Measurements from ENCODE around the gene BMERB1. TPM values are rescaled to one million over a fixed set of nuclear protein-coding genes. Genes with fewer than 3 reads are reported as not detected.

Gene BMERB1
- total and polyA plus RNA-seq, 9 of the 15 experiments (the other 6 are each of a cell fraction or from before 2014, with no cell fraction given), result 0.29 to 2.9 (median 0.94) TPM

DNA sequence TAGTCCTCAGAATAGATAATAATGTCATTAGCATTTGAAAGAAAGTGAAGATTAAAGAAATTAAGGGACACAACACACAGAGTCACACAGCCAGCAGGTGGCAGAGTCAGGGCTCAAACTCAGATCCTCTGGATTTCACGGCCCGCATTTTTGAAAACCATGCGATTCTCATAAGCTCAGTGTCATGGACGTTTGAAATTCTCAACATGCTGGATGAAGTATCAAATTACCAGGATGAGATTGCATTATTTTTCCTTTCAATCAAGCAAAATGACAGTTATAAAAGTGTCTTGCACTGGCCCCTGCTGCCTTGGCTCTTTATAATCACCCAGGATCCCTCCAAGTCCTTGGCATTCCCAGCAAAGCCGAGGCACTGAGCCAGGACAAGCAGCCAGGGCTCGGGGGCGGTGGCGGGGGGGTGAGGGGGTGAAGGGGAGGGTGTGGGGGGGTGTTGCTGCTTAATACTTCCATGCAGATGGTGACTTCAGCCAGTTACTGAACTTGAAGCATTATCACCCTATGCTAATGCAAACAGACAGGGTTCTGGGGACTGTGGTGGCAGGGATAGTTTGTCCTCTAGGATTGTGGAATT lies 6.6 kb upstream of the BMERB1 start (continued):
- TF ChIP-seq FOS (IDR thresholded peaks at IDR 0.05; ENCODE audit: extremely low read depth, insufficient read length) (no peak), ZNF316 (IDR thresholded peaks at IDR 0.05) (peak; percentile 73), ZNF740 (CRISPR knock-in tag; IDR thresholded peaks at IDR 0.05) (no peak), ZNF740 (tag; IDR thresholded peaks at IDR 0.05) (0 out of 4 replicates have a peak, but pooled peaks of 1 of the 2 experiments have one; percentile 41), TOE1 (IDR thresholded peaks at IDR 0.05; ENCODE audit: borderline replicate concordance) (no peak), TOE1 (CRISPR knock-in tag; IDR thresholded peaks at IDR 0.05; ENCODE audit: borderline replicate concordance, low read depth) (no peak), REST (IDR thresholded peaks at IDR 0.05; ENCODE audit: borderline replicate concordance) (peak; percentile 67; the same call in 1 of the 2 replicates), REST (CRISPR knock-in tag; IDR thresholded peaks at IDR 0.05; ENCODE audit: low read depth) (no peak), CTCF (IDR thresholded peaks at IDR 0.05 in 2 of 3, conservative IDR thresholded peaks at IDR 0.05 in 1 of 3; ENCODE audit: insufficient read depth in 2 of 3, low read depth in 1 of 3, low read length in 3 of 3) (peak; percentile 60 to 77 (median 66)), FOXM1 (IDR thresholded peaks at IDR 0.05; ENCODE audit: low read depth) (peak; percentile 46), FOXM1 (CRISPR knock-in tag; IDR thresholded peaks at IDR 0.05; ENCODE audit: low read depth) (no peak), MAFG (tag; conservative IDR thresholded peaks at IDR 0.05) (peak; percentile 84)

Data from K562 (cell line).